H9 (cell line): ENCODE data around the gene TBXA2R. TPM values are rescaled to one million over a fixed set of nuclear protein-coding genes. Genes with fewer than 3 reads are reported as not detected.
"Not testable (repeated sequence)": the region's sequence is repeated elsewhere in the genome, so short reads cannot be mapped to it uniquely, and the experiment has no call there.

ENCODE experiments used
- DNase-seq: peaks from one replicate; pipeline ENCODE4 v3.0.0-alpha.2; 2017
- H2AFZ ChIP-seq: one replicate; pipeline ENCODE4 v1.6.1; 2013; ENCODE audit warnings: mild to moderate bottlenecking, low read length, control low read depth, moderate library complexity
- H2AK5ac ChIP-seq: 2 replicates; pipeline ENCODE4 v1.6.1; 2013; ENCODE audit warnings: low read length, control low read depth, mixed read lengths; ENCODE audit not compliant: insufficient read length
- H2BK120ac ChIP-seq: one replicate; pipeline ENCODE4 v1.6.1; 2013; ENCODE audit warnings: low read depth, mild to moderate bottlenecking, low read length, control low read depth, inconsistent platforms; ENCODE audit not compliant: poor library complexity, severe bottlenecking
- H2BK12ac ChIP-seq: 2 replicates; pipeline ENCODE4 v1.6.1; 2013; ENCODE audit warnings: low read length, control low read depth, mixed read lengths, low read depth; ENCODE audit not compliant: insufficient read length
- H2BK15ac ChIP-seq: 2 replicates; pipeline ENCODE4 v1.6.1; 2013; ENCODE audit warnings: low read depth, low read length, control low read depth
- H2BK20ac ChIP-seq: one replicate; pipeline ENCODE4 v1.6.1; 2013; ENCODE audit warnings: low read depth, mild to moderate bottlenecking, low read length, control low read depth, inconsistent platforms; ENCODE audit not compliant: poor library complexity, severe bottlenecking
- H2BK5ac ChIP-seq: 2 replicates; pipeline ENCODE4 v1.6.1; 2013; ENCODE audit warnings: low read length, control low read depth, mixed read lengths; ENCODE audit not compliant: insufficient read length
- H3K14ac ChIP-seq: 2 replicates; pipeline ENCODE4 v1.6.1; 2013; ENCODE audit warnings: low read length, control low read depth; ENCODE audit not compliant: insufficient read depth
- H3K18ac ChIP-seq: 2 replicates; pipeline ENCODE4 v1.6.1; 2013; ENCODE audit warnings: low read depth, mild to moderate bottlenecking, mixed read lengths, low read length, control low read depth; ENCODE audit not compliant: insufficient read length
- H3K23ac ChIP-seq: 2 replicates; pipeline ENCODE4 v1.6.1; 2013; ENCODE audit warnings: low read length, control low read depth, mixed read lengths, low read depth; ENCODE audit not compliant: insufficient read length
- H3K23me2 ChIP-seq: 2 replicates; pipeline ENCODE4 v1.6.1; 2013; ENCODE audit warnings: low read depth, mild to moderate bottlenecking, mixed read lengths, low read length, control low read depth; ENCODE audit not compliant: insufficient read length, poor library complexity, severe bottlenecking
- H3K27ac ChIP-seq: 2 replicates; pipeline ENCODE4 v1.5.1; 2013; ENCODE audit warnings: low read length, control low read depth, mixed read lengths, low read depth; ENCODE audit not compliant: insufficient read length
- H3K27me3 ChIP-seq: 2 replicates; pipeline ENCODE4 v1.6.1; 2013; ENCODE audit warnings: low read length, control low read depth, inconsistent platforms; ENCODE audit not compliant: insufficient read depth
- H3K4ac ChIP-seq: 2 replicates; pipeline ENCODE4 v1.6.1; 2013; ENCODE audit warnings: low read depth, mild to moderate bottlenecking, control low read depth, inconsistent platforms, low read length, moderate library complexity
- H3K4me1 ChIP-seq: 2 replicates; pipeline ENCODE4 v1.6.1; 2013; ENCODE audit warnings: low read length, control low read depth, inconsistent platforms; ENCODE audit not compliant: insufficient read depth
- H3K4me2 ChIP-seq: 2 replicates; pipeline ENCODE4 v1.6.1; 2013; ENCODE audit warnings: low read length, control low read depth, mixed read lengths; ENCODE audit not compliant: insufficient read length, insufficient read depth
- H3K56ac ChIP-seq: 2 replicates; pipeline ENCODE4 v1.6.1; 2013; ENCODE audit warnings: low read depth, mild to moderate bottlenecking, mixed read lengths, low read length, control low read depth; ENCODE audit not compliant: insufficient read length
- H3K79me1 ChIP-seq: 2 replicates; pipeline ENCODE4 v1.6.1; 2013; ENCODE audit warnings: low read depth, mild to moderate bottlenecking, moderate library complexity, low read length, control low read depth, inconsistent platforms; ENCODE audit not compliant: insufficient read depth, poor library complexity, severe bottlenecking
- H3K79me2 ChIP-seq: 2 replicates; pipeline ENCODE4 v1.6.1; 2013; ENCODE audit warnings: low read length, control low read depth, inconsistent platforms; ENCODE audit not compliant: insufficient read depth
- H3K9ac ChIP-seq: 2 replicates; pipeline ENCODE4 v1.6.1; 2013; ENCODE audit warnings: low read length, control low read depth, mixed read lengths; ENCODE audit not compliant: insufficient read length; ENCODE audit errors: extremely low read depth
- H3K9me3 ChIP-seq: one replicate; pipeline ENCODE4 v1.6.1; 2013; ENCODE audit warnings: low read depth, low read length, inconsistent platforms; ENCODE audit not compliant: control insufficient read depth
- H3T11ph ChIP-seq: one replicate; pipeline ENCODE4 v1.6.1; 2013; ENCODE audit warnings: mild to moderate bottlenecking, low read length, control low read depth, inconsistent platforms
- H4K20me1 ChIP-seq: one replicate; pipeline ENCODE4 v1.6.1; 2013; ENCODE audit not compliant: control insufficient read depth, insufficient read length, insufficient read depth
- H4K5ac ChIP-seq: 2 replicates; pipeline ENCODE4 v1.6.1; 2013; ENCODE audit warnings: low read depth, mild to moderate bottlenecking, mixed read lengths, low read length, control low read depth; ENCODE audit not compliant: insufficient read length
- H4K8ac ChIP-seq: replicated peaks from 2 replicates; pipeline ENCODE4 v1.6.1; 2013; ENCODE audit warnings: low read length, control low read depth, mixed read lengths, low read depth; ENCODE audit not compliant: insufficient read length
- H4K91ac ChIP-seq: 2 replicates; pipeline ENCODE4 v1.6.1; 2013; ENCODE audit warnings: low read depth, mild to moderate bottlenecking, moderate library complexity, mixed read lengths, low read length, control low read depth; ENCODE audit not compliant: insufficient read length
- H3K27ac Mint-ChIP-seq, 3 experiments: 2 replicates in 2 of 3; 3 replicates in 1 of 3; pipeline ENCODE4 v1.8.0; 2020 to 2021; ENCODE audit warnings: mixed read lengths in 3 of 3, mild to moderate bottlenecking in 1 of 3, moderate library complexity in 1 of 3
- H3K27me3 Mint-ChIP-seq: 2 replicates; pipeline ENCODE4 v1.8.0; 2021; ENCODE audit warnings: low read depth, mild to moderate bottlenecking, moderate library complexity, mixed read lengths
- H3K36me3 Mint-ChIP-seq, 3 experiments: 2 replicates in 2 of 3; 3 replicates in 1 of 3; pipeline ENCODE4 v1.8.0; 2020 to 2021; ENCODE audit warnings: low read depth in 3 of 3, mixed read lengths in 3 of 3; ENCODE audit not compliant: insufficient read depth in 1 of 3
- H3K4me1 Mint-ChIP-seq, 2 experiments: 2 replicates each; pipeline ENCODE4 v1.8.0; 2020; ENCODE audit warnings: mixed read lengths in 2 of 2
- H3K4me3 Mint-ChIP-seq, 2 experiments: 2 replicates in 1 of 2; 3 replicates in 1 of 2; pipeline ENCODE4 v1.8.0; 2020 to 2021; ENCODE audit warnings: mild to moderate bottlenecking in 2 of 2, mixed read lengths in 2 of 2, moderate library complexity in 1 of 2
- H3K9me3 Mint-ChIP-seq, 2 experiments: 2 replicates in 1 of 2; 3 replicates in 1 of 2; pipeline ENCODE4 v1.8.0; 2020; ENCODE audit warnings: mild to moderate bottlenecking in 2 of 2, mixed read lengths in 2 of 2, moderate library complexity in 1 of 2
- WGBS: extraction: QIAGEN DNeasy Blood & Tissue Kit; methylation state at CpG from one replicate; pipeline ENCODE4 v1.1.7; 2013; ENCODE audit warnings: missing lambda C conversion rate, low lambda C conversion rate, mixed read lengths; ENCODE audit not compliant: insufficient read length; ENCODE audit errors: extremely low coverage; 5-methylcytosine and 5-hydroxymethylcytosine counted together
- total RNA-seq: library from RNA; stranded (reverse); gene quantifications from 2 replicates; pipeline ENCODE4 v1.2.1, GENCODE V29; 2021
- TF ChIP-seq, protein P1 (sequence below): fragments of 200-600 bp; sonication (generic); conservative IDR thresholded peaks from 3 replicates; pipeline ENCODE4 v1.8.0; 2021; ENCODE audit warnings: antibody characterized with exemption, mild to moderate bottlenecking

The TBXA2R gene
- total RNA-seq, 1 experiment from 2014 or later = 0.63 TPM

DNA sequence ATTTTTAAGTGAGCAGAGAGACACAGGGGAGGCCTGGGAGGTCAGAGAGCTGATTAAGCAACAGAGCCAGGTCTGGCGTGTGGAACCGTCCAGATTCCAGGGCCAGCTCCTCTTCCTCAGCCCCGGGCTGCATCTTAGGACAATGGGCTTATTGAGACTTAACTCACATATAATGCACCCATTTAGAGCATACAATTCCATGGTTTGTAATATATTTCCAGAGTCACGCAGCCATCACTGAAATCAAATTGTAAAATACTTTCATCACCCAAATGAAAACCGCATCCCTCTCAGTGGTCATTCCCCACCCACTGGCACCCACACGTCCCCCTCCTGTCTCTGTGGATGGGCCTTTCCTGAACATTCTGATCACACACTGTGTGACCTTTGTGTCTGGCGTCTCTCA is 36.1 kb downstream of the TBXA2R start:
- no peaks in the 10 kb centered on the region; a peak in 1 of 5 replicates for H3K9me3 Mint-ChIP-seq
- Histone ChIP-seq H3K27ac (no peak overlapping the region), H2BK5ac (no peak overlapping the region), H3K9ac (no peak overlapping the region), H2AFZ (no peak overlapping the region), H4K5ac (no peak overlapping the region), H3K4ac (no peak overlapping the region), H4K8ac (no peak overlapping the region), H3T11ph (no peak overlapping the region), H3K9me3 (no peaks in the 10 kb centered on the region), H2BK12ac (no peak overlapping the region), H3K14ac (no peak overlapping the region), H3K18ac (no peak overlapping the region), H3K79me2 (no peaks in the 10 kb centered on the region), H3K23me2 (no peaks in the 10 kb centered on the region), H3K56ac (no peak overlapping the region), H3K79me1 (no peaks in the 10 kb centered on the region), H2BK15ac (no peak overlapping the region), H4K20me1 (no peaks in the 10 kb centered on the region), H3K23ac (no peak overlapping the region), H3K27me3 (no peaks in the 10 kb centered on the region), H3K4me2 (no peak overlapping the region), H2AK5ac (no peak overlapping the region), H2BK120ac (no peak overlapping the region), H2BK20ac (no peak overlapping the region), H3K4me1 (no peaks in the 10 kb centered on the region), H4K91ac (no peak overlapping the region)
- TF ChIP-seq, protein P1, sequence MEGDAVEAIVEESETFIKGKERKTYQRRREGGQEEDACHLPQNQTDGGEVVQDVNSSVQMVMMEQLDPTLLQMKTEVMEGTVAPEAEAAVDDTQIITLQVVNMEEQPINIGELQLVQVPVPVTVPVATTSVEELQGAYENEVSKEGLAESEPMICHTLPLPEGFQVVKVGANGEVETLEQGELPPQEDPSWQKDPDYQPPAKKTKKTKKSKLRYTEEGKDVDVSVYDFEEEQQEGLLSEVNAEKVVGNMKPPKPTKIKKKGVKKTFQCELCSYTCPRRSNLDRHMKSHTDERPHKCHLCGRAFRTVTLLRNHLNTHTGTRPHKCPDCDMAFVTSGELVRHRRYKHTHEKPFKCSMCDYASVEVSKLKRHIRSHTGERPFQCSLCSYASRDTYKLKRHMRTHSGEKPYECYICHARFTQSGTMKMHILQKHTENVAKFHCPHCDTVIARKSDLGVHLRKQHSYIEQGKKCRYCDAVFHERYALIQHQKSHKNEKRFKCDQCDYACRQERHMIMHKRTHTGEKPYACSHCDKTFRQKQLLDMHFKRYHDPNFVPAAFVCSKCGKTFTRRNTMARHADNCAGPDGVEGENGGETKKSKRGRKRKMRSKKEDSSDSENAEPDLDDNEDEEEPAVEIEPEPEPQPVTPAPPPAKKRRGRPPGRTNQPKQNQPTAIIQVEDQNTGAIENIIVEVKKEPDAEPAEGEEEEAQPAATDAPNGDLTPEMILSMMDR = no peak
- DNase-seq = no peak
- no peak overlapping the region for H3K27ac Mint-ChIP-seq
- no peak overlapping the region for H3K4me3 Mint-ChIP-seq
- peaks cover 8 to 10% (median 9%) of the 10 kb centered on the region in 3 experiments for H3K36me3 Mint-ChIP-seq
- H3K4me1 Mint-ChIP-seq = peaks cover 9 to 14% of the 10 kb centered on the region in 2 experiments
- peaks cover 8% of the 10 kb centered on the region for H3K27me3 Mint-ChIP-seq
- no CpG with 5 or more reads among the region's 7 CpGs for WGBS

DNA sequence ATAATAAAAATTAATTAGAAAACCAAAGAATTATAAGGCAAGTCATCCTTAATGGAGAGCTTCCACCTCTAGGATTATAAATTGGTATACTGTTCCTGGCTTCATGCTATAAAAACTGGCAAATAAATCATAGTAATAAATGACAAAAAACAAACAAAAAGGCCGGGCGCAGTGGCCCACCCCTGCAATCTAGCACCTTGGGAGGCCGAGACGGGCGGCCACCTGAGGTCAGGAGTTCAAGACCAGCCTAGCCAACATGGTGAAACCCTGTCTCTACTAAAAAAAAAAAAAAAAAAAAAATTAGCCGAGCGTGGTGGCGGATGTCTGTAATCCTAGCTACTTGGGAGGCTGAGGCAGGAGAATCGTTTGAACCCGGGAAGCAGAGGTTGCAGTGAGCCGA is 36.6 kb downstream of the TBXA2R start:
- not testable (repeated sequence) for H3K4me3 Mint-ChIP-seq

More for the DNA sequence above, 36.6 kb downstream of the TBXA2R start:
- not testable (repeated sequence) for H3K23me2 ChIP-seq, H3K18ac ChIP-seq, H3K79me1 ChIP-seq, H3K27ac ChIP-seq, H3K4me2 ChIP-seq, H3K27me3 Mint-ChIP-seq, H2AK5ac ChIP-seq, H4K5ac ChIP-seq, H4K91ac ChIP-seq, H3K4me1 Mint-ChIP-seq, H2BK5ac ChIP-seq, H3K4ac ChIP-seq, H2BK12ac ChIP-seq, DNase-seq, H3K27ac Mint-ChIP-seq, H2BK20ac ChIP-seq, H3T11ph ChIP-seq, H3K56ac ChIP-seq, H2BK120ac ChIP-seq, H3K79me2 ChIP-seq, H3K9me3 Mint-ChIP-seq, H4K20me1 ChIP-seq, H3K23ac ChIP-seq, H2BK15ac ChIP-seq, H4K8ac ChIP-seq, H2AFZ ChIP-seq, H3K4me1 ChIP-seq, H3K36me3 Mint-ChIP-seq, H3K9ac ChIP-seq, H3K27me3 ChIP-seq, H3K9me3 ChIP-seq, H3K14ac ChIP-seq
- no CpG with 5 or more reads among the region's 11 CpGs for WGBS
